Mammary epithelial cell (primary cell): ENCODE measurements around the gene ATXN2L.

Experiments
- EZH2 ChIP-seq: IDR thresholded peaks from 2 replicates; pipeline ENCODE4 v1.6.1; 2012; ENCODE audit warnings: low read length, inconsistent platforms, borderline replicate concordance
- TF ChIP-seq, protein P1 (sequence below), 2 donors: IDR thresholded peaks in 1 of 2; conservative IDR thresholded peaks in 1 of 2; 2 replicates each; pipeline ENCODE4 v1.5.1; 2011 to 2012; ENCODE audit warnings: inconsistent platforms in 2 of 2, low read length in 2 of 2, mild to moderate bottlenecking in 2 of 2, control low read depth in 1 of 2, low read depth in 1 of 2; ENCODE audit not compliant: insufficient read depth in 1 of 2; ENCODE audit errors: extremely low read depth in 1 of 2

GRCh38 chr16:28844226-28844885 lies 21.6 kb downstream of the ATXN2L start:
- TF ChIP-seq, protein P1, sequence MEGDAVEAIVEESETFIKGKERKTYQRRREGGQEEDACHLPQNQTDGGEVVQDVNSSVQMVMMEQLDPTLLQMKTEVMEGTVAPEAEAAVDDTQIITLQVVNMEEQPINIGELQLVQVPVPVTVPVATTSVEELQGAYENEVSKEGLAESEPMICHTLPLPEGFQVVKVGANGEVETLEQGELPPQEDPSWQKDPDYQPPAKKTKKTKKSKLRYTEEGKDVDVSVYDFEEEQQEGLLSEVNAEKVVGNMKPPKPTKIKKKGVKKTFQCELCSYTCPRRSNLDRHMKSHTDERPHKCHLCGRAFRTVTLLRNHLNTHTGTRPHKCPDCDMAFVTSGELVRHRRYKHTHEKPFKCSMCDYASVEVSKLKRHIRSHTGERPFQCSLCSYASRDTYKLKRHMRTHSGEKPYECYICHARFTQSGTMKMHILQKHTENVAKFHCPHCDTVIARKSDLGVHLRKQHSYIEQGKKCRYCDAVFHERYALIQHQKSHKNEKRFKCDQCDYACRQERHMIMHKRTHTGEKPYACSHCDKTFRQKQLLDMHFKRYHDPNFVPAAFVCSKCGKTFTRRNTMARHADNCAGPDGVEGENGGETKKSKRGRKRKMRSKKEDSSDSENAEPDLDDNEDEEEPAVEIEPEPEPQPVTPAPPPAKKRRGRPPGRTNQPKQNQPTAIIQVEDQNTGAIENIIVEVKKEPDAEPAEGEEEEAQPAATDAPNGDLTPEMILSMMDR (conservative IDR thresholded peaks at IDR 0.05 in 1 of 2, IDR thresholded peaks at IDR 0.05 in 1 of 2; ENCODE audit: extremely low read depth in 1 of 2, insufficient read depth in 1 of 2, low read depth in 1 of 2, low read length in 2 of 2) = no peak
- no peak for TF ChIP-seq EZH2
